Measurements from ENCODE around the gene CHST9. TPM values are rescaled to one million over a fixed set of nuclear protein-coding genes. Genes with fewer than 3 reads are reported as not detected.

Gene CHST9
- total RNA-seq, 1 donor from 2014 or later, result 19.5 TPM

DNA sequence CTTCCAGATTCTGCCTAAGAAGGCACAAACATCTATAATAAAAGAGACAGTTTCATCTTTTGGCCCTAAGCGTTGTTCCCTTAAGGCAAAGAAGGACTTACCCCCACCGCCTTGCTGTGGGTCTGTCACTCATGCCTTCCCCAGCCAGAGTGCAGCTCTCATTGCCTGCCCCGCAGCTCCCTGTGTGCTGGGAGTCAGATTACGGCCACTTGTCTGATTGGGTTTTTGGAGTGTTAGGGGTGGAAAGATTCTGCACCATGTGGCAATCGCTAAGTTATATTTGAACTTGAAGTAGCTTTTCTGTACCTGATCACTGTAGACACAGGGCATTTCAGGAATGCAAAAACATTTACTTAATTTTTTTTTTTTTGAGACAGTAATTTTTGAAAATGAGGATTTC is 319.6 kb downstream of the CHST9 start, which contains the start of gene AQP4:
TSS of gene AQP4 (minus strand) at position 151 of the 400 bp plus-strand sequence. CDS start at position 133, 18 bp downstream.
- no peak for DNase-seq (ENCODE audit: low spot score)

DNA sequence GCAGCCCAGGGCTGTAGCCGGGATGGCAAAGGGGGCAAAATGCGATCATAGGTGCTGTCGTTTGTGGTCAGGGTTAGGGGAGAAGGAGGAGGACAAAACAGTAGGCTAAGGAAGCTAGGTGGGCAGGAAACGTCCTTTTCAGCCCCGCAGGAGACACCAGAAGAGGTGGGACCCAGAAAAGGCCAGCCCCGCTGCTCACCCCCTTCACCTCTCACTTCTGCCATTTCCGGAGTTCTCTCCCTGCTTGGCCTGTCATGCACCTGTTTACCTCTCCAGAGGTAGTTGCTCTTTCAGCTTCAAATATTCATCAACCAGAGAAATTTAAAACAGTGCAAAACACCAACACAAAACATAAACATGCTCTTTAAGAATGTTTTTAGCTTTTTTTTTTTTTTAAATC is 320.4 kb downstream of the CHST9 start:
- DNase-seq (ENCODE audit: low spot score), result no peak

- no peak for DNase-seq (ENCODE audit: low spot score)
Measured at GRCh38 chr18:26863921-26864497, 321.1 kb downstream of the CHST9 start.

DNA sequence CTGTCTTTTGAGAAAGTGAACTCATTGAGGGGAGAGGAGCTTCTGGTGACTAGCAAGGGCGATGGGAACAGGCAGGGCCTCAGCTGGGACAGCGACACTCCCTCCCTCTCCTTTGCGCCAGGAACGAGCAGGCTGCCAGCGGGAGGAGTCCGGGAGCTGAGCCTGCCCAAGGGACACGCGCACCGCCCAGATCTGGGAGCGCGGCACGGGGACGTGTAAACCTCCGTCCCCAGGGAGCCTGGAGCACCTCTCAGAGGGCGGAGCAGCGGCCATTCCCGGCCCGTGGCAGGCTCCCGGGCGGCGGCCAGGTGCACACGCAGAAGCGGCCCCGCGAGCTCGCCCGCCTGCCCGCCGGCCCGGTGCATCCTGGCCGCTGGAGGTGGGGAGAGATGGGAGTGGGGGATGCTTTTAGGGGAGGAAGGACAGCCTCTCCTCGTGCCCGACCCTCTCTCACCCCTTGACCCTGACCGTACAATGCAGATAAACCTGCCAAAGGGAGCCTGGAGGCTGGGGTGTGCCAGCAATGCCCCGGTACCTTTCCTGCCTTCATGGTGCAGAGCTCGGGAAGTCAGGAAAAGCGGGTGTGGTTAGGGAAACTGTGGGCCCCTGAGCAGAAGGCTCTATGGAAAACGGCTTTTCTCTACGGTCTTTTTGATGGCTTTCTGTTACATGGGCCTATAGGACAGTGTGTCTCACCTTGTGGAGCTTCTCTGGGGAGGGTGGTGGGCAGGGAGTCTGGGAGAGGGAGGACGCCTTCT is 321.8 kb downstream of the CHST9 start:
- peak; percentile 34 for DNase-seq (ENCODE audit: low spot score)

DNA sequence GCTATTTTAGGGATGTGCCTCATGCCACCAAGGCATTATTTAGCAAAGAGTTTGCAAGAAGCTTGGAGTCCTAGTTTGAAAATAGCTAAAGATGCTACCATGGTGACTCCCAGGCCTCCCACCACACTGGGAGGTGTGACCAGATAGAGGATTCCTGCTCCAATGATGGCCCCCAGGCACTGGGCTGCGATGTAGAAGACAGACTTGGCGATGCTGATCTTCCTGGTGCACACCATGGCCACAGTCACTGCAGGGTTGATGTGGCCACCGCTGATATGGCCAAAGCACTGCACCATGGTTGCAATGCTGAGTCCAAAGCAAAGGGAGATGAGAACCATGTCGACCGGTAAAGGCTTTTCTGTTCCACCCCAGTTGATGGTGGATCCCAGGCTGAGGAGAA is 323.0 kb downstream of the CHST9 start:
- no peak for DNase-seq (ENCODE audit: low spot score)
